ENCODE results near the gene KRTCAP2. TPM values are rescaled to one million over a fixed set of nuclear protein-coding genes. Genes with fewer than 3 reads are reported as not detected.

Gene KRTCAP2
- total RNA-seq, 2 donors from 2014 or later: 106 to 112 TPM

DNA sequence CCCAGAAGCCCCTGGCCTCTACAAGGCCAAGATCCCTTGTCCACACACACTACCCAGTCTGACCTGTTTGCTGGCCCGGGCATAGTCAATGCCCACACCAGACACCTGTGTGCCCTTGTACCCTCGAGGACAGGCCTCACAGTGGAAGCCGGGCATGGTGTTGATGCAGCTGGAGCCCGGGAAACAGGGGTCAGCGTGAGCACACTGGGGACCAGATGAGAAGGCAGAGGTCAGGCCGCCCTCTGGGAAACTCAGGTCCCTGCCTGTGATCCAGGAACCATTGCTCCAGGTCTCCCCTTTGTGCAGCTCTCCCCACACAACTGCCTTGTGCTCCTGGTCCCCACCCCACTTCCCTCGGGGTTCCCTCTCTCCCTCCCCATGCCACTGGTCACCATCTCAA, 29.1 kb upstream of the KRTCAP2 start:
- H3K9me3 ChIP-seq: no peaks in the 10 kb centered on the region
- no peak for TF ChIP-seq CTCF (IDR thresholded peaks at IDR 0.05)
- peaks cover 7 to 14% of the 10 kb centered on the region in 2 donors for H3K4me1 ChIP-seq (ENCODE audit: control insufficient read depth in 1 of 2, low read depth in 2 of 2)
- no peaks in the 10 kb centered on the region for H3K27me3 ChIP-seq (replicated peaks; ENCODE audit: insufficient read depth)
- DNase-seq (ENCODE audit: low spot score) (no peak), ATAC-seq (ENCODE audit: insufficient number of reproducible peaks, low FRiP score, low read depth) (no peak)
- H3K27ac ChIP-seq: no peak overlapping the region
- no peak overlapping the region for H3K4me3 ChIP-seq
- H3K36me3 ChIP-seq: peaks cover 5% of the 10 kb centered on the region

DNA sequence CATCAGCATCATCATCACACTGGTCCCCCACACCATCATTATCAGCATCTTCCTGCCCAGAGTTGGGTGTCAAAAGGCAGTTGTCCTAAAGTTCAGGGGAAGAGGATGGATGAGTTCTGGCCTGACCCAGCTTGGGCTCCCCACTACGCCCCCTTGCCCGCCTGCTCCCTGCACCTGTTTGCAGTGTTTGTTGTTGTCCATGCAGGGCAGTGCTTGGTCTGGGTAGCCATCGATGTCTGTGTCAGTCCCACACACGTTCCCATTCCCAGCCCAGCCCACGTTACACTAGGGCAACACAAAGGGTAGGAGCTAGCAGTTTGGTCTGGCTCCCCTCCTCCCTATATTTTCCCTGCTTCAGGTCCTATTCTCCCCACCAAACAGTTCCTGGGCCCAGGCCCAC, 27.8 kb upstream of the KRTCAP2 start:
- peaks cover 9% of the 10 kb centered on the region for H3K36me3 ChIP-seq
- no peak for TF ChIP-seq CTCF (IDR thresholded peaks at IDR 0.05)
- H3K4me1 ChIP-seq (ENCODE audit: control insufficient read depth in 1 of 2, low read depth in 2 of 2): peaks cover 0 to 1% of the 10 kb centered on the region in 2 donors
- DNase-seq (ENCODE audit: low spot score): no peak
- no peaks in the 10 kb centered on the region for H3K27me3 ChIP-seq (replicated peaks; ENCODE audit: insufficient read depth)
- H3K4me3 ChIP-seq: no peak overlapping the region
- H3K9me3 ChIP-seq: no peaks in the 10 kb centered on the region
- no peak overlapping the region for H3K27ac ChIP-seq
- no peak for ATAC-seq (ENCODE audit: insufficient number of reproducible peaks, low FRiP score, low read depth)

DNA sequence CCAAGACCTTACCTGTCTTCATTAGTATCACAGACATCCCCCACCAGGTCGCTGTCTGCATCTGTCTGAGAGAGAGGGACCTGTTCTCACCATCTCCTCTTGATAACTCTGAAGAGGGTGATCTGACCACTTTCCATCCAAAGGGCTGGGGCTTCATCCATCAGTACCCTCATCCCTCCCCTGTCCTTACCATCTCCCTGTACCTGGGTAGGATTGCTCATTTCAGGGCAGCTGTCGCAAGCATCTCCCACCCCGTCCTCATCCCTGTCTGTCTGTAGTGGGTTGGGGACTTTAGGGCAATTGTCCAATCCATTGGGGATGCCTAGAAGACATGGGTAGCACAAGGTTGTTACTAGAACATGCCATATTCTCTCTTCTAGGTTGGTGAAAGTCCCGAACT, 26.7 kb upstream of the KRTCAP2 start:
- H3K9me3 ChIP-seq: no peaks in the 10 kb centered on the region
- H3K4me1 ChIP-seq (ENCODE audit: control insufficient read depth in 1 of 2, low read depth in 2 of 2): peaks cover 0 to 8% of the 10 kb centered on the region in 2 donors
- peaks cover 9% of the 10 kb centered on the region for H3K36me3 ChIP-seq
- DNase-seq (ENCODE audit: low spot score) (no peak), ATAC-seq (ENCODE audit: insufficient number of reproducible peaks, low FRiP score, low read depth) (no peak)
- no peak for TF ChIP-seq CTCF (IDR thresholded peaks at IDR 0.05)
- no peaks in the 10 kb centered on the region for H3K27me3 ChIP-seq (replicated peaks; ENCODE audit: insufficient read depth)
- H3K4me3 ChIP-seq: no peak overlapping the region
- no peak overlapping the region for H3K27ac ChIP-seq

DNA sequence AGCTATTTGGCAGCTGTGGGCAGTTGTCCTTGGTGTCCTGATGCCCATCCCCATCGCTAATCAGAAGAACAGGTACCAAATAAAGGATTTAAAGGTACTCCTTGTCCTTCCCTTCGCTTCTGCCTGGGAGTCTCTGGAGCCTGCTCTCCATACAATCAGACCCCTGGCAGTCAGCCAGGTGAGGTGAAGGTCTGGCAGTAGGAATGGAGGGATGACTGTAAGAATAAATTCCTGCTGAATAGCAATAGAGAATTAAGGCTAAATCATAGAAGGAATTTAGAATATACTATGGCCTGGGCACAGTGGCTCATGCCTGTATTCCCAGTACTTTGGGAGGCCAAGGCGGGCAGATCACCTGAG, 25.4 kb upstream of the KRTCAP2 start:
- H3K9me3 ChIP-seq: no peaks in the 10 kb centered on the region
- H3K27ac ChIP-seq: no peak overlapping the region
- DNase-seq (ENCODE audit: low spot score): no peak
- H3K4me3 ChIP-seq: no peak overlapping the region
- no peaks in the 10 kb centered on the region for H3K27me3 ChIP-seq (replicated peaks; ENCODE audit: insufficient read depth)
- TF ChIP-seq CTCF (IDR thresholded peaks at IDR 0.05): no peak
- peaks cover 9% of the 10 kb centered on the region for H3K36me3 ChIP-seq
- ATAC-seq (ENCODE audit: insufficient number of reproducible peaks, low FRiP score, low read depth): no peak
- peaks cover 3 to 19% of the 10 kb centered on the region in 2 donors for H3K4me1 ChIP-seq (ENCODE audit: control insufficient read depth in 1 of 2, low read depth in 2 of 2)

DNA sequence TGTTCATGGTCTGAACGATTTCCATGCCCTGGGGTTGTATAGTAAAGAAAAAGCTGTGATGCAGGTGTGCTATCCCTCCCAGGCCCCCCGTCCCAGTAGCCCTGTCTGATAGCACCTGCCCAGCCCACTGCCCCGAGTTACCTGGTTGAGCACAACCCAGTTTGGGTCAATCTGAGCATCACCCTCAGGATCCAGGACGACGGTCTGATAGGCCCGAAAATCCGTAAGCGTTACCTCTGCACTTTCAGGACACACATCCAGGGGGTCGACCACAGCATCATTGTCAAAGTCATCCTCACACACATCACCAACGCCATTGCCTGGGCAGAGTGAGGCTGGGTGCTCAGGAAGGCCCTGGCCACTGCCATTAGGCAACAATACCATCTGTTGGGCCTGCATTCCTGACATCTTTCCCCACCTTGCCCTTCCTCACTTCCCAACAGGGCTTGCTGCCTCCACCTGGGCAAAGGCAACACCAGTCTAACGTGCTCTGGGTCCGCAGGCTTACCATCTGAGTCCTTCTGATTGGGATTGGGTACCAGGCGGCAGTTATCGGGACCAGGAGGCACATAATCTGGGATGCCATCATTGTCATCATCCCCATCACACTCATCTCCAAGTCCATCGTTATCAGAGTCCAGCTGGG, 24.9 kb upstream of the KRTCAP2 start:
- Histone ChIP-seq H3K9me3 (no peaks in the 10 kb centered on the region), H3K4me3 (no peak overlapping the region), H3K27ac (no peak overlapping the region), H3K36me3 (peaks cover 9% of the 10 kb centered on the region), H3K4me1 (ENCODE audit: control insufficient read depth in 1 of 2, low read depth in 2 of 2) (peaks cover 5 to 24% of the 10 kb centered on the region in 2 donors), H3K27me3 (replicated peaks; ENCODE audit: insufficient read depth) (no peaks in the 10 kb centered on the region)
- no peak for ATAC-seq (ENCODE audit: insufficient number of reproducible peaks, low FRiP score, low read depth)
- no peak for DNase-seq (ENCODE audit: low spot score)
- no peak for TF ChIP-seq CTCF (IDR thresholded peaks at IDR 0.05)

Data from thoracic aorta (tissue), 2 donors.